ENCODE measurements around the gene RASGRF1. TPM values are rescaled to one million over a fixed set of nuclear protein-coding genes. Genes with fewer than 3 reads are reported as not detected.

RASGRF1 gene
- total and polyA plus RNA-seq, 2 experiments from 2014 or later: 0.05 to 0.24 TPM

- no peak overlapping the region for H3K27ac Mint-ChIP-seq
- peaks cover 42% of the 10 kb centered on the region for H3K36me3 Mint-ChIP-seq (ENCODE audit: low read depth)
- no peak overlapping the region for H3K4me2 ChIP-seq
- H3K4me3 Mint-ChIP-seq: no peak overlapping the region
- no peaks in the 10 kb centered on the region; the same call in 1 of the 2 replicates for H4K20me1 ChIP-seq (replicated peaks; ENCODE audit: insufficient read depth)
- H3K27me3 ChIP-seq (ENCODE audit: insufficient read depth): no peaks in the 10 kb centered on the region
- no peak for TF ChIP-seq STAT1 (IDR thresholded peaks at IDR 0.05; ENCODE audit: unreplicated experiment)
- TF ChIP-seq CREB1 (CRISPR knock-in tag; IDR thresholded peaks at IDR 0.05; ENCODE audit: low read depth): no peak
- no peak for TF ChIP-seq ZNF331 (CRISPR knock-in tag; IDR thresholded peaks at IDR 0.05; ENCODE audit: low read depth)
- TF ChIP-seq POLR2AphosphoS5 (IDR thresholded peaks at IDR 0.05; ENCODE audit: low read depth): no peak
- TF ChIP-seq CTCF (conservative IDR thresholded peaks at IDR 0.05; ENCODE audit: low read depth in 2 of 2): no peak
- TF ChIP-seq ETS1 (IDR thresholded peaks at IDR 0.05): no peak
- no peak for TF ChIP-seq JUNB (IDR thresholded peaks at IDR 0.05; ENCODE audit: unreplicated experiment)
- TF ChIP-seq EZH2 (IDR thresholded peaks at IDR 0.05; ENCODE audit: low read depth, unreplicated experiment): no peak
- TF ChIP-seq NANOG (IDR thresholded peaks at IDR 0.05; ENCODE audit: borderline replicate concordance): no peak
- TF ChIP-seq EZH2phosphoT487 (IDR thresholded peaks at IDR 0.05; ENCODE audit: unreplicated experiment): no peak
- no peak overlapping the region for H3K4me3 ChIP-seq
- no peaks in the 10 kb centered on the region for H3F3A ChIP-seq (replicated peaks; ENCODE audit: low read depth)
- peaks cover 2% of the 10 kb centered on the region; the same call in 1 of the 3 replicates for H3K4me1 Mint-ChIP-seq
- H3K4me1 ChIP-seq (ENCODE audit: insufficient read depth): no peaks in the 10 kb centered on the region
- no peak overlapping the region for H3K27ac ChIP-seq (ENCODE audit: low read depth)
- H3K9me3 Mint-ChIP-seq: no peaks in the 10 kb centered on the region
- DNase-seq (ENCODE audit: low spot score): no peak
- no peak for ATAC-seq
- no peaks in the 10 kb centered on the region for H3K9me2 ChIP-seq (ENCODE audit: insufficient read depth)
- H2AFZ ChIP-seq: no peak overlapping the region
- H3K36me3 ChIP-seq (ENCODE audit: insufficient read depth): peaks cover 11% of the 10 kb centered on the region; the same call in 1 of the 2 replicates
- H3K27me3 Mint-ChIP-seq (ENCODE audit: insufficient read depth, low read depth, poor library complexity): peaks cover 4% of the 10 kb centered on the region
- no peaks in the 10 kb centered on the region for H3K79me2 ChIP-seq (replicated peaks; ENCODE audit: insufficient read depth)
These were observed 169.1 kb downstream of the RASGRF1 start for GRCh38 chr15:78921517-78921916.

- no peaks in the 10 kb centered on the region for H3K9me3 Mint-ChIP-seq
- Histone ChIP-seq H3F3A (replicated peaks; ENCODE audit: low read depth) (no peaks in the 10 kb centered on the region), H3K36me3 (ENCODE audit: insufficient read depth) (peaks cover 11% of the 10 kb centered on the region; the same call in 1 of the 2 replicates), H3K4me1 (ENCODE audit: insufficient read depth) (no peaks in the 10 kb centered on the region), H3K27ac (ENCODE audit: low read depth) (no peak overlapping the region), H3K4me3 (no peak overlapping the region), H4K20me1 (replicated peaks; ENCODE audit: insufficient read depth) (peaks cover 8% of the 10 kb centered on the region; the same call in 1 of the 2 replicates), H3K4me2 (no peak overlapping the region), H2AFZ (no peak overlapping the region), H3K9me2 (ENCODE audit: insufficient read depth) (no peaks in the 10 kb centered on the region), H3K27me3 (ENCODE audit: insufficient read depth) (no peaks in the 10 kb centered on the region), H3K79me2 (replicated peaks; ENCODE audit: insufficient read depth) (0 out of 2 replicates have a peak, but pooled peaks cover under 1% of the 10 kb centered on the region)
- DNase-seq (ENCODE audit: low spot score) (no peak), ATAC-seq (no peak)
- no peak overlapping the region for H3K27ac Mint-ChIP-seq
- peaks cover 41% of the 10 kb centered on the region for H3K36me3 Mint-ChIP-seq (ENCODE audit: low read depth)
- H3K27me3 Mint-ChIP-seq (ENCODE audit: insufficient read depth, low read depth, poor library complexity): peaks cover 4% of the 10 kb centered on the region
- H3K4me3 Mint-ChIP-seq: no peak overlapping the region
- peaks cover 5% of the 10 kb centered on the region; the same call in 1 of the 3 replicates for H3K4me1 Mint-ChIP-seq
- TF ChIP-seq ETS1 (IDR thresholded peaks at IDR 0.05) (no peak), JUNB (IDR thresholded peaks at IDR 0.05; ENCODE audit: unreplicated experiment) (no peak), CTCF (conservative IDR thresholded peaks at IDR 0.05; ENCODE audit: low read depth in 2 of 2) (no peak), POLR2AphosphoS5 (IDR thresholded peaks at IDR 0.05; ENCODE audit: low read depth) (no peak), NANOG (IDR thresholded peaks at IDR 0.05; ENCODE audit: borderline replicate concordance) (no peak), REST (IDR thresholded peaks at IDR 0.05; ENCODE audit: unreplicated experiment) (no peak), CREB1 (CRISPR knock-in tag; IDR thresholded peaks at IDR 0.05; ENCODE audit: low read depth) (no peak), EZH2 (IDR thresholded peaks at IDR 0.05; ENCODE audit: low read depth, unreplicated experiment) (no peak), STAT1 (IDR thresholded peaks at IDR 0.05; ENCODE audit: unreplicated experiment) (no peak)
These were observed 172.7 kb downstream of the RASGRF1 start for GRCh38 chr15:78917888-78918287.

Measured in GM23338 (cell line).